K562 (cell line): ENCODE data around the gene RNASET2. TPM values are rescaled to one million over a fixed set of nuclear protein-coding genes. Genes with fewer than 3 reads are reported as not detected.
A peak's percentile ranks its signal among the peaks of the same experiment; 100 is the strongest.

Experiments used
- CHCHD3 ChIP-seq: fragments of 250-450 bp; sonication (Bioruptor Pico); IDR thresholded peaks from 2 replicates; pipeline ENCODE4 v2.1.2; 2022; ENCODE audit warnings: mild to moderate bottlenecking
- CUX1 ChIP-seq: fragments of 200-800 bp; sonication (Bioruptor generic); IDR thresholded peaks from 2 replicates; pipeline ENCODE4 v1.6.1; 2016; ENCODE audit warnings: missing genetic modification characterization, missing compliant biosample characterization
- EP400 ChIP-seq: fragments of 450-650 bp; IDR thresholded peaks from 2 replicates; pipeline ENCODE4 v1.6.1; 2017; ENCODE audit warnings: antibody characterized with exemption, mild to moderate bottlenecking, moderate library complexity
- EWSR1 ChIP-seq: fragments of 450-650 bp; IDR thresholded peaks from 2 replicates; pipeline ENCODE4 v1.6.1; 2018; ENCODE audit warnings: borderline replicate concordance, mild to moderate bottlenecking, low read depth, moderate library complexity; ENCODE audit not compliant: partially characterized antibody
- MAX ChIP-seq: sonication (generic); formaldehyde crosslinking; IDR thresholded peaks from 2 replicates; pipeline ENCODE4 v1.9.0; 2022; ENCODE audit warnings: mild to moderate bottlenecking, missing genetic modification reagents
- MEF2D ChIP-seq: conservative IDR thresholded peaks from 2 replicates; pipeline ENCODE4 v1.6.1; 2016; ENCODE audit warnings: low read depth, missing genetic modification characterization, missing compliant biosample characterization
- NR2C2 ChIP-seq, 2 experiments: fragments of 200-800 bp in 1 of 2; sonication (Bioruptor generic) in 1 of 2; sonication (generic) in 1 of 2; formaldehyde crosslinking in 1 of 2; IDR thresholded peaks; 2 replicates each; pipeline versions ENCODE4 v1.6.1 to v1.8.0; 2016 to 2022; ENCODE audit warnings: mild to moderate bottlenecking in 1 of 2, missing compliant biosample characterization in 1 of 2, missing genetic modification characterization in 1 of 2, missing genetic modification reagents in 1 of 2
- PTBP1 ChIP-seq: fragments of 200-400 bp; formaldehyde crosslinking; IDR thresholded peaks from 2 replicates; pipeline ENCODE4 v1.6.1; 2017; ENCODE audit warnings: low read depth, low read length
- TFAP4 ChIP-seq: sonication (generic); formaldehyde crosslinking; IDR thresholded peaks from 2 replicates; pipeline ENCODE4 v1.8.0; 2022; ENCODE audit warnings: missing genetic modification reagents, mild to moderate bottlenecking, moderate library complexity, borderline replicate concordance
- ZNF511 ChIP-seq: sonication (generic); formaldehyde crosslinking; IDR thresholded peaks from 2 replicates; pipeline ENCODE4 v1.8.0; 2022; ENCODE audit warnings: mild to moderate bottlenecking, missing genetic modification reagents
- polyA plus RNA-seq, 8 experiments: library from polyadenylated mRNA; depleted of rRNA in 4 of 8; stranded (reverse) in 5 of 8; unstranded in 3 of 8; fragments of >200 nt; fragmentation: Nextera tagmentation in 2 of 8; fragmentation: Illumina TruSeq in 1 of 8; extraction: Ambion mirVana in 2 of 8; extraction: Trizol in 1 of 8; gene quantifications; 2 replicates each; pipeline versions ENCODE4 v1.2.1 to v1.2.3, GENCODE V29; 2011 to 2014; ENCODE audit warnings: inconsistent platforms in 1 of 8, missing spikeins in 1 of 8
- total RNA-seq, 7 experiments: library from RNA; depleted of rRNA in 6 of 7; stranded (reverse); fragments of >200 nt in 6 of 7; fragmentation: Illumina TruSeq in 2 of 7; extraction: Trizol in 2 of 7; gene quantifications; 2 replicates each; pipeline versions ENCODE4 v1.2.1 to v1.2.3, GENCODE V29; 2011 to 2021; ENCODE audit warnings: low replicate concordance in 1 of 7
- TF ChIP-seq, protein P1 (sequence below): sonication (generic); formaldehyde crosslinking; IDR thresholded peaks from 2 replicates; pipeline ENCODE4 v1.8.1; 2023; ENCODE audit warnings: mild to moderate bottlenecking, missing genetic modification reagents
- TF ChIP-seq, protein P2 (sequence below): fragments of 450-650 bp; IDR thresholded peaks from 2 replicates; pipeline ENCODE4 v1.7.1; 2018; ENCODE audit warnings: mild to moderate bottlenecking, low read depth; ENCODE audit not compliant: partially characterized antibody

Gene RNASET2
- total and polyA plus RNA-seq, 9 of the 15 experiments (the other 6 are each of a cell fraction or from before 2014, with no cell fraction given) = 7.4 to 141 (median 91.3) TPM

DNA sequence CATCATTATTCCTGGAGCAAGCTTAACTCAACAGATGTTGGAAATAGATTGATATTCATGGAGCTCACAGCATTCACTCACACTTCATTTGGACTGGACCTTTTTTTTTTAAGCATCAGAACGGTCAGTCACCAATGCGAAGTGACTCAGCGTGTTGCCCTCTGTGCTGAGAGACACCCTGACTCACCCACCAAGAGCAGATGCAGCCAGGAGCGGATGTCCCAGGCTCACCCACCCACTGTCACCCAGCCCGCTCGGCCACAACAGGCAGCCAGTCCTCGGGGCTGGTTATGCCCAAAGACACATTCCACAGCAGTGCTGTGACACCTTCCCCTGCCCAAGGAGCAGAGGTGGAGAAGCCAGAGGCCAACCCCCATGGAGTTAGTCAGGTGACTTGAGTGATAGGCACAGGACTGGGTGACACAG is 15.7 kb downstream of the RNASET2 start (continued):
- TF ChIP-seq, protein P1, sequence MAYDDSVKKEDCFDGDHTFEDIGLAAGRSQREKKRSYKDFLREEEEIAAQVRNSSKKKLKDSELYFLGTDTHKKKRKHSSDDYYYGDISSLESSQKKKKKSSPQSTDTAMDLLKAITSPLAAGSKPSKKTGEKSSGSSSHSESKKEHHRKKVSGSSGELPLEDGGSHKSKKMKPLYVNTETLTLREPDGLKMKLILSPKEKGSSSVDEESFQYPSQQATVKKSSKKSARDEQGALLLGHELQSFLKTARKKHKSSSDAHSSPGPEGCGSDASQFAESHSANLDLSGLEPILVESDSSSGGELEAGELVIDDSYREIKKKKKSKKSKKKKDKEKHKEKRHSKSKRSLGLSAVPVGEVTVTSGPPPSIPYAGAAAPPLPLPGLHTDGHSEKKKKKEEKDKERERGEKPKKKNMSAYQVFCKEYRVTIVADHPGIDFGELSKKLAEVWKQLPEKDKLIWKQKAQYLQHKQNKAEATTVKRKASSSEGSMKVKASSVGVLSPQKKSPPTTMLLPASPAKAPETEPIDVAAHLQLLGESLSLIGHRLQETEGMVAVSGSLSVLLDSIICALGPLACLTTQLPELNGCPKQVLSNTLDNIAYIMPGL (CRISPR knock-in tag) = no peak
- TF ChIP-seq PTBP1 (no peak), NR2C2 (CRISPR knock-in tag; IDR thresholded peaks at IDR 0.05) (peak; percentile 30; the same call in 1 of the 2 replicates), NR2C2 (tag; IDR thresholded peaks at IDR 0.05) (no peak), ZNF511 (CRISPR knock-in tag) (no peak), EWSR1 (no peak), MEF2D (no peak), CHCHD3 (CRISPR knock-in tag) (no peak), TFAP4 (CRISPR knock-in tag) (no peak), CUX1 (CRISPR knock-in tag) (no peak), EP400 (no peak), MAX (CRISPR knock-in tag) (peak; percentile 28; the same call in 1 of the 2 replicates)
- TF ChIP-seq, protein P2, sequence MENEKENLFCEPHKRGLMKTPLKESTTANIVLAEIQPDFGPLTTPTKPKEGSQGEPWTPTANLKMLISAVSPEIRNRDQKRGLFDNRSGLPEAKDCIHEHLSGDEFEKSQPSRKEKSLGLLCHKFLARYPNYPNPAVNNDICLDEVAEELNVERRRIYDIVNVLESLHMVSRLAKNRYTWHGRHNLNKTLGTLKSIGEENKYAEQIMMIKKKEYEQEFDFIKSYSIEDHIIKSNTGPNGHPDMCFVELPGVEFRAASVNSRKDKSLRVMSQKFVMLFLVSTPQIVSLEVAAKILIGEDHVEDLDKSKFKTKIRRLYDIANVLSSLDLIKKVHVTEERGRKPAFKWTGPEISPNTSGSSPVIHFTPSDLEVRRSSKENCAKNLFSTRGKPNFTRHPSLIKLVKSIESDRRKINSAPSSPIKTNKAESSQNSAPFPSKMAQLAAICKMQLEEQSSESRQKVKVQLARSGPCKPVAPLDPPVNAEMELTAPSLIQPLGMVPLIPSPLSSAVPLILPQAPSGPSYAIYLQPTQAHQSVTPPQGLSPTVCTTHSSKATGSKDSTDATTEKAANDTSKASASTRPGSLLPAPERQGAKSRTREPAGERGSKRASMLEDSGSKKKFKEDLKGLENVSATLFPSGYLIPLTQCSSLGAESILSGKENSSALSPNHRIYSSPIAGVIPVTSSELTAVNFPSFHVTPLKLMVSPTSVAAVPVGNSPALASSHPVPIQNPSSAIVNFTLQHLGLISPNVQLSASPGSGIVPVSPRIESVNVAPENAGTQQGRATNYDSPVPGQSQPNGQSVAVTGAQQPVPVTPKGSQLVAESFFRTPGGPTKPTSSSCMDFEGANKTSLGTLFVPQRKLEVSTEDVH = no peak
